Measurements from ENCODE around the gene GMEB1.
"Not testable (repeated sequence)": the region's sequence is repeated elsewhere in the genome, so short reads cannot be mapped to it uniquely, and the experiment has no call there.

Gene GMEB1

GRCh38 chr1:28684937-28685336, 16.4 kb downstream of the GMEB1 start:
- TF ChIP-seq CTCF (conservative IDR thresholded peaks at IDR 0.05): no peak
- H3K27ac ChIP-seq: no peak overlapping the region

DNA sequence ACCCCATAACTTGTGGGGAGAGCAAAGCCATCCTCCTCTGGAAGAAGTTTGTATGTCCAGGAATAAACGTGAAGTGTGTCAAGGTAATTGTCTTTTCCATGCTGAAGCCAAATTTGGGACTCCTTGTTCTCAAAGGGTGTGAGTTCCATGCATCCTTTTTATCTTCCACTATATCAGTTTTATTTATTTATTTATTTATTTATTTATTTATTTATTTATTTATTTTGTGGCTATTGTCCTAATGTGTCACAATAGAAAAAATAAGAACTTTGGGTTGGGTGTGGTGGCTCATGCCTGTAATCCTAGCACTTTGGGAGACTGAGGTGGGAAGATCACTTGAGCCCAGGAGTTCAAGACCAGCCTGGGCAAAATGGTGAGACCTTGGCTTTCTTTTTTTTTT, 23.0 kb downstream of the GMEB1 start:
- not testable (repeated sequence) for H3K27ac ChIP-seq

- no peak overlapping the region for H3K27ac ChIP-seq
- TF ChIP-seq CTCF (conservative IDR thresholded peaks at IDR 0.05): no peak
Observed at GRCh38 chr1:28703629-28704028, 35.0 kb downstream of the GMEB1 start.

- no peak overlapping the region for H3K27ac ChIP-seq
- TF ChIP-seq CTCF (conservative IDR thresholded peaks at IDR 0.05): no peak
Observed at GRCh38 chr1:28716336-28716735, 47.8 kb downstream of the GMEB1 start.

DNA sequence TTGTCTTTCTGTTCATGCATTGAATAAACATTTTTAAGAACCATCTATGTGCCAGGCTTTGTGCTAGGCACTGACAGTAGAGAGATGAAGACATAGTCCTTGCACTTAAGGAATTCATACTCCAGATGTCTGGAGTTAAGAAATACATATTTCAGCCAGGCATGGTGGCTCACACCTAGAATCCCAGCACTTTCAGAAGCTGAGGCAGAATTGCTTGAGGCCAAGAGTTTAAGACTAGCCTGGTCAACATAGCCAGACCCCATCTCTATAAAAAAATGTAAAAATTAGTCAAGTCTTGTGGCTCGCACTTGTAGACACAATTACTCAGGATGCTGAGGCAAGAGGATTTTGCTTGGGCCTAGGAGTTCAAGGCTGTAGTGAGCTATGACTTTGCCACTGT, 49.6 kb downstream of the GMEB1 start:
- TF ChIP-seq CTCF (conservative IDR thresholded peaks at IDR 0.05): no peak
- H3K27ac ChIP-seq: no peak overlapping the region

GRCh38 chr1:28718586-28719331, 50.2 kb downstream of the GMEB1 start:
- no peak overlapping the region for H3K27ac ChIP-seq
- no peak for TF ChIP-seq CTCF (conservative IDR thresholded peaks at IDR 0.05)

- TF ChIP-seq CTCF (conservative IDR thresholded peaks at IDR 0.05): no peak
- H3K27ac ChIP-seq: no peak overlapping the region
Observed at GRCh38 chr1:28719332-28719619, 50.7 kb downstream of the GMEB1 start.

- H3K27ac ChIP-seq: no peak overlapping the region
- TF ChIP-seq CTCF (conservative IDR thresholded peaks at IDR 0.05): no peak
Observed at GRCh38 chr1:28720376-28720775, 51.8 kb downstream of the GMEB1 start.

GRCh38 chr1:28721927-28722326, 53.3 kb downstream of the GMEB1 start:
- not testable (repeated sequence) for H3K27ac ChIP-seq

- not testable (repeated sequence) for H3K27ac ChIP-seq
Observed at GRCh38 chr1:28725365-28725764, 56.8 kb downstream of the GMEB1 start.
